Spinal cord (tissue), 10 donors: ENCODE measurements around the gene PSMD1. TPM values are rescaled to one million over a fixed set of nuclear protein-coding genes. Genes with fewer than 3 reads are reported as not detected.
A peak's percentile ranks its signal among the peaks of the same experiment; 100 is the strongest.

ENCODE experiments used
- DNase-seq, 6 donors: peaks; one replicate each; pipeline versions ENCODE4 v3.0.0 to v3.0.0-alpha.2; 2013 to 2015; ENCODE audit warnings: low spot score in 6 of 6, low read depth in 4 of 6
- H3K27ac ChIP-seq: one replicate; pipeline ENCODE4 v1.5.1; 2013; ENCODE audit warnings: low read depth, low read length, control low read depth
- H3K27me3 ChIP-seq: one replicate; pipeline ENCODE4 v1.6.1; 2013; ENCODE audit warnings: low read length; ENCODE audit not compliant: control insufficient read depth, insufficient read depth
- H3K36me3 ChIP-seq: one replicate; pipeline ENCODE4 v1.6.1; 2013; ENCODE audit warnings: low read length; ENCODE audit not compliant: control insufficient read depth, insufficient read depth
- H3K4me1 ChIP-seq: one replicate; pipeline ENCODE4 v1.6.1; 2013; ENCODE audit warnings: low read length; ENCODE audit not compliant: control insufficient read depth, insufficient read depth
- H3K4me3 ChIP-seq: one replicate; pipeline ENCODE4 v1.5.1; 2013; ENCODE audit warnings: low read depth, low read length, control low read depth
- H3K9me3 ChIP-seq: one replicate; pipeline ENCODE4 v1.6.1; 2013; ENCODE audit warnings: low read length; ENCODE audit not compliant: control insufficient read depth, insufficient read depth
- WGBS: methylation state at CpG from one replicate; pipeline ENCODE4 v1.1.5; 2013; ENCODE audit warnings: missing lambda C conversion rate; ENCODE audit not compliant: insufficient coverage; 5-methylcytosine and 5-hydroxymethylcytosine counted together
- polyA plus RNA-seq, 2 donors: library from polyadenylated mRNA; unstranded; fragments of 120-200 nt; gene quantifications; one replicate each; pipeline ENCODE4 v1.2.1, GENCODE V29; 2013; ENCODE audit not compliant: insufficient read length in 2 of 2
- total RNA-seq, 2 donors: library from RNA; depleted of rRNA in 1 of 2; stranded (reverse); fragments of 120-200 nt in 1 of 2; fragments of >200 nt in 1 of 2; gene quantifications; one replicate each; pipeline versions ENCODE4 v1.2.3 to v1.2.4, GENCODE V29; 2013 to 2014
- donor health status: healthy.

The PSMD1 gene
- total and polyA plus RNA-seq, 4 donors, result 101 to 117 (median 104) TPM

- no peak within 1 kb of the TSS for H3K4me3 ChIP-seq
- peak within 1 kb of the TSS; percentile 26 for H3K27ac ChIP-seq
- DNase-seq, result peak in 3 of 6 donors; percentile 4 to 63 (median 48)
- no CpG with 5 or more reads among the region's 5 CpGs for WGBS
- H3K36me3 ChIP-seq, result no peaks in the 10 kb centered on the region
- H3K9me3 ChIP-seq, result no peaks in the 10 kb centered on the region
- no peaks in the 10 kb centered on the region for H3K4me1 ChIP-seq
- H3K27me3 ChIP-seq, result no peaks in the 10 kb centered on the region
Measured at GRCh38 chr2:231124838-231125568, 68.3 kb downstream of the PSMD1 start, which contains the start of gene HTR2B. Gene HTR2B, minus strand, starts transcription at chr2:231125042. Its CDS starts 1,278 bp downstream, at chr2:231123764.

GRCh38 chr2:231126123-231126522 lies 69.5 kb downstream of the PSMD1 start:
- WGBS, result 100% methylated on average over 2 of the region's 7 CpGs

GRCh38 chr2:231127480-231127879 lies 70.8 kb downstream of the PSMD1 start:
- no peak for DNase-seq
- no peak overlapping the region for H3K27ac ChIP-seq
- no peak overlapping the region for H3K4me3 ChIP-seq
- H3K36me3 ChIP-seq, result no peaks in the 10 kb centered on the region
- H3K9me3 ChIP-seq, result no peaks in the 10 kb centered on the region
- 100% methylated on average over 5 of the region's 9 CpGs for WGBS
- H3K4me1 ChIP-seq, result no peaks in the 10 kb centered on the region
- H3K27me3 ChIP-seq, result no peaks in the 10 kb centered on the region

More at GRCh38 chr2:231126123-231126522, 69.5 kb downstream of the PSMD1 start:
- H3K36me3 ChIP-seq, result no peaks in the 10 kb centered on the region
- H3K27ac ChIP-seq, result no peak overlapping the region
- H3K4me1 ChIP-seq, result no peaks in the 10 kb centered on the region
- no peak overlapping the region for H3K4me3 ChIP-seq
- no peaks in the 10 kb centered on the region for H3K9me3 ChIP-seq
- no peak for DNase-seq
- no peaks in the 10 kb centered on the region for H3K27me3 ChIP-seq

- no peak for DNase-seq
- no peak overlapping the region for H3K4me3 ChIP-seq
- no peaks in the 10 kb centered on the region for H3K9me3 ChIP-seq
- no peaks in the 10 kb centered on the region for H3K4me1 ChIP-seq
- H3K27me3 ChIP-seq, result no peaks in the 10 kb centered on the region
- H3K36me3 ChIP-seq, result no peaks in the 10 kb centered on the region
- WGBS, result no CpG with 5 or more reads among the region's 1 CpG
- H3K27ac ChIP-seq, result no peak overlapping the region
Measured at GRCh38 chr2:231127936-231128335, 71.3 kb downstream of the PSMD1 start.

- no peak overlapping the region for H3K27ac ChIP-seq
- no peak for DNase-seq
- H3K4me1 ChIP-seq, result no peaks in the 10 kb centered on the region
- no peaks in the 10 kb centered on the region for H3K9me3 ChIP-seq
- H3K36me3 ChIP-seq, result no peaks in the 10 kb centered on the region
- H3K4me3 ChIP-seq, result no peak overlapping the region
- H3K27me3 ChIP-seq, result no peaks in the 10 kb centered on the region
Measured at GRCh38 chr2:231128541-231128940, 71.9 kb downstream of the PSMD1 start.

GRCh38 chr2:231129216-231129615 lies 72.5 kb downstream of the PSMD1 start:
- H3K9me3 ChIP-seq, result no peaks in the 10 kb centered on the region
- H3K4me3 ChIP-seq, result no peak overlapping the region
- H3K27me3 ChIP-seq, result no peaks in the 10 kb centered on the region
- H3K4me1 ChIP-seq, result no peaks in the 10 kb centered on the region
- no peaks in the 10 kb centered on the region for H3K36me3 ChIP-seq
- no peak for DNase-seq
- H3K27ac ChIP-seq, result no peak overlapping the region
- no CpG with 5 or more reads among the region's 1 CpG for WGBS

GRCh38 chr2:231130336-231131056 lies 73.8 kb downstream of the PSMD1 start:
- no peak for DNase-seq
- Histone ChIP-seq H3K9me3 (no peaks in the 10 kb centered on the region), H3K4me3 (no peak overlapping the region), H3K36me3 (no peaks in the 10 kb centered on the region), H3K4me1 (no peaks in the 10 kb centered on the region), H3K27ac (no peak overlapping the region), H3K27me3 (no peaks in the 10 kb centered on the region)
- WGBS, result 93% methylated on average over 3 of the region's 6 CpGs

GRCh38 chr2:231132129-231132528 lies 75.5 kb downstream of the PSMD1 start:
- Histone ChIP-seq H3K4me3 (no peak overlapping the region), H3K36me3 (no peaks in the 10 kb centered on the region), H3K4me1 (no peaks in the 10 kb centered on the region), H3K9me3 (no peaks in the 10 kb centered on the region), H3K27ac (no peak overlapping the region), H3K27me3 (no peaks in the 10 kb centered on the region)
- no peak for DNase-seq
- WGBS, result no CpG with 5 or more reads among the region's 1 CpG

- H3K27ac ChIP-seq, result no peak overlapping the region
- no peaks in the 10 kb centered on the region for H3K36me3 ChIP-seq
- no peaks in the 10 kb centered on the region for H3K4me1 ChIP-seq
- DNase-seq, result no peak
- H3K27me3 ChIP-seq, result no peaks in the 10 kb centered on the region
- no peaks in the 10 kb centered on the region for H3K9me3 ChIP-seq
- H3K4me3 ChIP-seq, result no peak overlapping the region
- WGBS, result no CpG with 5 or more reads among the region's 1 CpG
Measured at GRCh38 chr2:231133365-231134099, 76.9 kb downstream of the PSMD1 start.
